ENCODE measurements around the gene DNAJC16.
A peak's percentile ranks its signal among the peaks of the same experiment; 100 is the strongest.

- TF ChIP-seq CTCF (IDR thresholded peaks at IDR 0.05) (peak in 5 of 6 experiments; percentile 7 to 38 (median 16)), POLR2A (IDR thresholded peaks at IDR 0.05) (peak in 3 of 4 donors; percentile 63 to 75 (median 70))
These were observed at the start of gene DNAJC16 for GRCh38 chr1:15526490-15527339.

Data from esophagus squamous epithelium (tissue), 4 donors.